NCI-H524 (cell line): ENCODE data around the gene PLAC9.
A peak's percentile ranks its signal among the peaks of the same experiment; 100 is the strongest.

Experiments
- DNase-seq, 2 experiments: peaks; one replicate each; lab custom pipeline; 2025; lab: John Stamatoyannopoulos, UW

The PLAC9 gene

GRCh38 chr10:80160361-80161320 is 28.1 kb downstream of the PLAC9 start:
- DNase-seq: no peak

- DNase-seq: peak in 1 of 2 experiments; percentile 13
These were observed 29.0 kb downstream of the PLAC9 start for GRCh38 chr10:80161321-80162083.

GRCh38 chr10:80163741-80164341 is 31.3 kb downstream of the PLAC9 start:
- DNase-seq: no peak

- DNase-seq: no peak
These were observed 32.1 kb downstream of the PLAC9 start for GRCh38 chr10:80164596-80164995.

- DNase-seq: no peak
These were observed 32.6 kb downstream of the PLAC9 start for GRCh38 chr10:80165173-80165572.

GRCh38 chr10:80166581-80167470 is 34.3 kb downstream of the PLAC9 start:
- DNase-seq: no peak

GRCh38 chr10:80167471-80168161 is 35.1 kb downstream of the PLAC9 start:
- no peak for DNase-seq

- DNase-seq: peak; percentile 10 to 53
These were observed 35.6 kb downstream of the PLAC9 start for GRCh38 chr10:80168162-80168511.

- no peak for DNase-seq
These were observed 36.3 kb downstream of the PLAC9 start for GRCh38 chr10:80168679-80169380.

GRCh38 chr10:80170026-80170425 is 37.5 kb downstream of the PLAC9 start:
- DNase-seq: no peak

- DNase-seq: no peak
These were observed 38.1 kb downstream of the PLAC9 start for GRCh38 chr10:80170641-80171040.

GRCh38 chr10:80171248-80171660 is 38.7 kb downstream of the PLAC9 start:
- no peak for DNase-seq

- DNase-seq: no peak
These were observed 40.4 kb downstream of the PLAC9 start for GRCh38 chr10:80172896-80173295.

- DNase-seq: no peak
These were observed 40.9 kb downstream of the PLAC9 start for GRCh38 chr10:80173466-80173865.

- no peak for DNase-seq
These were observed 42.3 kb downstream of the PLAC9 start for GRCh38 chr10:80174641-80175395.

- DNase-seq: no peak
These were observed 44.0 kb downstream of the PLAC9 start for GRCh38 chr10:80176526-80176925.

- DNase-seq: no peak
These were observed 45.5 kb downstream of the PLAC9 start for GRCh38 chr10:80177781-80178636.

- no peak for DNase-seq
These were observed 50.5 kb downstream of the PLAC9 start for GRCh38 chr10:80182986-80183385.

- DNase-seq: no peak
These were observed 50.9 kb downstream of the PLAC9 start for GRCh38 chr10:80183436-80183835.
